Activated CD4-positive, alpha-beta T cell treated with anti-CD3 and anti-CD28 coated beads, Interleukin-2, Interleukin-4, amounts not matched to agents 100 ng/mL and 50 ng/mL, durations not matched to agents 16 hours and 8 hours (primary cell): ENCODE results near the gene MTIF3.

Experiments used
- DNase-seq: peaks from one replicate; pipeline ENCODE4 v3.0.0-alpha.2; 2020; ENCODE audit warnings: low spot score

MTIF3 gene

DNA sequence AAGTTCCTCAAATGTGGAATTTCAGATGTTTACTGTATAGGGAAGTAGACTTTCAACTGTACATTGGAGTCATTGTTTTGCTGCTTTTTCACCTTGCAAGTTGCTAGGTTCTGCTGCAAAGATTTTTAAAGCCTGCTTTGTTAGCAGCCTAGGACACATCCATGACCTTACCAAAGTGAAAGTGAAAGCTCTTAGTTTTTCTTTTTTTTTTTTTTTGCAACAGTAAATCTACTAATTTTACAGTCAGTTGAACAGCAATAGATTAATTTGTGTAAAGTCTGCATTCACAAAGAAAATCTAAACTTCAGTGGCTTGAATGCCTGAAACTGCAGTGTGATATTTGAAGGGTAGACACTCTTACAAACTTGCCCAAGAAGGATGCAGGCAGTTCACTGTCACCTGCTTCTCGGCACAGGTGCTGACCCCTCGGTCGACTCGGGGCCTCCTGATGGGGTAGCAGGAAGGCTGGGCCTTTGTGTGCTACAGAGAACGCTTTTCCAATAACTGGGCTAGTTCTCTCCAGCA lies 5.0 kb upstream of the MTIF3 start:
- DNase-seq: no peak

- no peak for DNase-seq
Measured at GRCh38 chr13:27450921-27451471, 632 bp upstream of the MTIF3 start.

DNA sequence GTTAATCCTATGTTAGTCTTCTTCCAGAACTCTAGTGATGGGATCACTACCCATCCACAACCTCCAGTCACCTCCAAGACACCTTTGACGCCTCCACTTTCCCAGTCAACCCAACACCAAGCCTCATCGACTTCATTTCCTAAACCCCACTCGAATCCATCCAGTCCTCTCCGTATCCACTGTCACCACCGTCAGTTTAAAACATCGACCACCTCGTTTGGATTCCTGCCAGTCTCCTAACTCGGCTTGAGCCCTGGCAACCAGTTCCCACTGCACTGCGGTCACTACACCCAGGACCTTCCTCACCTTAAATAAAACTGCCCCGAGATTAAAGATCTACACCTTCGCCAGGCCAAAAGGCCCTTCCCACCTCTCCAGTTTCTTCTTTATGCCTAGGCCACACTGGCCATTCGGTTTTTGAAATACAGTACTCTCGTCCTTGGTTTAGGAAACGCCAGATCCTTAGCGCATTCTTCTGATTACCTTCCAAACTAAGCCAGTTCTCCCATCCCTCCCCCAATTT lies 1.2 kb downstream of the MTIF3 start:
- DNase-seq: no peak

- DNase-seq: no peak
Measured at GRCh38 chr13:27448308-27448707, 2.1 kb downstream of the MTIF3 start.

DNA sequence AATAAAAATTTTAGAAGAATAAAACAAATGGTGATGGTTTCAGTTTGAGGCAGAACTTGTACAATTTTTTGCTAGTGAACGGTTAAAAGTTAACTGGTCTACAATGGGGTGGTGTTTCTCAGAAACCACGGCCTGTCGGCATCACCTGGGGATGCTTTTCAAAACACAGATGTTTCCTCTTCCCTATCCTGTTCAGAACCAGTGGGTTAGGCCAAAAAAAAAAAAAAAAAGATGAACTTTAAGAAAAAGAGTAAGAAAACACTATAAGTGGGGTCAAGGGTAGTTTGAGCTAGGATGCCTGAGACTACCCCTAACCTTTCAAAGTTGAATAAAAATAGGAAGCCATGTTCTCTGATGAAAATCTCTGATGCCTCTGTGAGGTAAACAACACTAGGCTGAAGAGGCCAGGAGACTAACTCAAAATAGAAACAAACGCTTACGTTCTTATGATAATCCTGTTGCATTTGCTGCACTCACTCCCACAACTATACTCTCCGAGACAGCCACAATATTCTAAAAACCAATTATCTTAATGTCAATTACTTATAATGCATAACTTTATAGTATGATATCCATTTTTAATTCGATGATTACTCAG lies 3.3 kb downstream of the MTIF3 start:
- no peak for DNase-seq

- no peak for DNase-seq
Measured at GRCh38 chr13:27442797-27443196, 7.6 kb downstream of the MTIF3 start.

DNA sequence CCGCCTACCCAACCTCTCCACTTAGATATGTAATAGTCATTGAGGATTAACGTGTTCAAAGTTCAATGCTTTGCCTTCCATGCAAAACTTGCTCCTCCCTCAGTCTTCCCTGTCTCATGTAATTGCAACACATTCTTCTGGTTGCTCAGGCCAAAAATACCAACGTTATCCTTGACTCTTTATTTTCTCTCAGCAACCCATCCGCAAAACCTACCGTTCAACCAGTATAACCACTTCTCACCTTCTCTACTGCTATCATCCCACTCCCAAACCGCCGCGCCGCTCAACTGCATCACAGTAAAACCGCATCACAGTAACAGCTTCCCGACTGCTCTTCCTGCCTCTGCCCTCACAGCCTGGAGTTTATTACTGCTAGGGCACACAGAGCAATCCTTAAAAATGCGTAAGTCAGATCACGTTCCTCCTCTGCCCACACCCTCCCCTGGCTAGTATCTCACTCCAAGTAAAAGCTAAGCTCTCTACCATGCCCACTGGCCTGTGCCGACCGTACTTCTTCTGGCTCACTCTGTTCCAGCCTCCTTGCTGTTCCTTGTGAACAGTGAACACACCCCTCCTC lies 8.2 kb downstream of the MTIF3 start:
- no peak for DNase-seq

DNA sequence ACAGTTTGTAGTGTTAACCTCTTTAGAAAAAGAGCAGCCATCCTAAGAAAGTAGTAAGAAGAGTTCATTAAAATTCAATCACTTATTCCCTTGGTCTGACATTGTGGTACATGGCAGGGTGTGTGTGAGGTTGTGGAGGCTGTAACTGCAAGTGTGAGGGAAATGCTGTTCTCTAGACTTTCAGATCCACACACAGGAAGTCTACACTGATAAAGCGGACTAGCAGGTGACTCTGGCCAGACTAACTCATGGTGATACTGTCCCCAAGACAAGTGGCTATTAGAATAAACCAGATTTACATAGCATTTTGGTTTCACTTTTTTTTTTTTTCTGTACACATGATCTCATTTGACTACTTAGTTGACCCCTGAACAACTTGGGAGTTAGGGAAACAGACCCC lies 10.0 kb downstream of the MTIF3 start:
- DNase-seq: no peak

DNA sequence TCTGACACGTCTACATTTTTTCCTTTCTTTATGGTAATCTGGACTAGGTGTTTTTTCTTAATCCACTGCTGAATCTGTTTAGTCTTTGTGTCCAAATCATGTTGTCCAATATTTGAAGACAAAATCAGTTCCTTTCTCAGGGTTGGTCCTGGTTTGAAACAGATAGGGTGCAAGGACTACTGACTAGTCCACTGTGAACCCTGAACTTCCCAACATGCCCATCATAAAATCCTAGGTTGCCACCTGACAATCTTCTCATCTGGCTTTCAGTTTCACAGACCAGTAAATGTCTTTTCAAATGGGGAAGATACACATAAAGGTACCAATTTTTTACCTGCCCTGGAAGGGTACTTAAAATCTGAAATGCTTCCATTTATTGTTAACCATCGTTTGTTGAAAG lies 13.2 kb downstream of the MTIF3 start:
- DNase-seq: no peak

GRCh38 chr13:27432611-27433210 lies 17.7 kb downstream of the MTIF3 start:
- no peak for DNase-seq

DNA sequence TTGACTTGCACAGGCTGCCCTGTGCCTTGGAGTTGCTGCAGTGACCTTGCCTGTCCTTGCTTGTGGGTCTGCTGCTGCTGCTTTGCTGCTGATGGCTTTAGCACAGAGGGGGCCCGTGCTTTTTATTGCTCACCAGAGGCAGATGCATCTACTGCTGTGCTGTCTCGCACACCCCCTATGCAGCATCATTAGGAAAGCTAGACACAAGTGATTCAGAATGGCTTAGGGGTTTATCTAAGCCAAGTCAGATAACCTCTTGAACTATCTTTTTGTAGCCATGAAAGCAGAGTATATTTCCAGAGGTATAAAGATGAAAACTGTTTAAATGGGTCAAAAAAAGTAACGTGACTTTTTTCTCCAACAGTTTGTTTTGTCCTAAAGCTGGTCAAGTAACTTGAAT lies 18.2 kb downstream of the MTIF3 start:
- DNase-seq: no peak

- no peak for DNase-seq
Measured at GRCh38 chr13:27428160-27428559, 22.2 kb downstream of the MTIF3 start.

GRCh38 chr13:27427641-27428040 lies 22.7 kb downstream of the MTIF3 start:
- no peak for DNase-seq

- DNase-seq: peak; percentile 87
Measured at GRCh38 chr13:27425918-27426630, 24.3 kb downstream of the MTIF3 start.

DNA sequence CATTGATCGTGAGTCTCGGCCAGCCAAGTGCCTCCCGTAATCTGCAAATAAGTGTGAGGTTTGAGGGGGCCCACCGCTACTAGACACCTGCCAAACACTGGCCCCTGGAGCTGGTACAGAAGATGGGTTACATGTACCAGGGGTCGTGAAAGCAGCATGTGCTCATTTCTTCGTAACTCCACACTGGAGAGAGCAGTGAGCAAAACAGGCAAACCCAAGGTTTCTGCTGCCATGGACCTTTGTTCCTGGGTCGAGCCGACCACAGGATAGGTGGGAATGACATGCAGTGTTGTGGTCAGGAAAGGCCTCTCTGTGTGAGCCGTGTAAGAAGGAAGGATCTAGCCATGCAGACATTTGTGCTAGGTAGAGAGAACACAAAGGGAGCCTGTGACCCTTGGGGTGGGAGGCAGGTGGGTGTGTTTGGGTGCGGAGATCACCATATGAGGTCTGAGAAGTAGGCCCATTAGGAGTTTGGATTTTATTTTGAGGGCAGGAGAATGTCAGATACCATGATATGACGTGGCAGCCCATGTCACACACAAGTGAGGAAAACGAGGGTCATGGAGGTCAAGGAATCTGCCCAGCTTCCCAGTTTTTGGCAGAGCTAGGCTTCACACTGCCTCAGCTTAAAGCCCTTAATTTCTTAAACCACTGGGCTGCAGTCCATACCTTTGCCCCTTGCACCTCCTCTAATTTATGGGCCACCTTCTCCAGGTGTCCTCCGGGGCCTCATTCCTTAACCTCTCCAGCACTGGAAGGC lies 25.0 kb downstream of the MTIF3 start:
- no peak for DNase-seq

- peak; percentile 89 for DNase-seq
Measured at GRCh38 chr13:27424246-27425157, 25.9 kb downstream of the MTIF3 start, which contains the start of gene GTF3A. Gene GTF3A, plus strand, starts transcription at chr13:27424619.

DNA sequence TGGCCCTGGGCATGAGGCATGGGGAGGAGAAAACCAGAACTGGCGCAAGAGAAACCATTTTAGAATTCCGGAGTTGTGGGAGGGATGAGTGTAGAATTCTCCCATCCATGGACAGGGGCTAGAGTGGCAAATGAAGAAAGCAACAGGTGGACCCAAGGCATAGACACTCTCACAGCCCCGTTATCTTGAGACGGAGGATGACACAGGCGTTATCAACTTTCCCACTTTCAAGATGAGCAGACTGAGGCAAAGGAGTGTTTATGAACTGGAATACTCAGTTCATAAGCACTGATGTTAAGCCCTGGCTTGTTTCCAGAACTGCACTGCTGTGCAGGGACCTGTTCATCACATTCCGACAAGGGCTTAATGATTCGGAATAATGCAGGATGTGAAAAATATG lies 27.0 kb downstream of the MTIF3 start:
- no peak for DNase-seq

DNA sequence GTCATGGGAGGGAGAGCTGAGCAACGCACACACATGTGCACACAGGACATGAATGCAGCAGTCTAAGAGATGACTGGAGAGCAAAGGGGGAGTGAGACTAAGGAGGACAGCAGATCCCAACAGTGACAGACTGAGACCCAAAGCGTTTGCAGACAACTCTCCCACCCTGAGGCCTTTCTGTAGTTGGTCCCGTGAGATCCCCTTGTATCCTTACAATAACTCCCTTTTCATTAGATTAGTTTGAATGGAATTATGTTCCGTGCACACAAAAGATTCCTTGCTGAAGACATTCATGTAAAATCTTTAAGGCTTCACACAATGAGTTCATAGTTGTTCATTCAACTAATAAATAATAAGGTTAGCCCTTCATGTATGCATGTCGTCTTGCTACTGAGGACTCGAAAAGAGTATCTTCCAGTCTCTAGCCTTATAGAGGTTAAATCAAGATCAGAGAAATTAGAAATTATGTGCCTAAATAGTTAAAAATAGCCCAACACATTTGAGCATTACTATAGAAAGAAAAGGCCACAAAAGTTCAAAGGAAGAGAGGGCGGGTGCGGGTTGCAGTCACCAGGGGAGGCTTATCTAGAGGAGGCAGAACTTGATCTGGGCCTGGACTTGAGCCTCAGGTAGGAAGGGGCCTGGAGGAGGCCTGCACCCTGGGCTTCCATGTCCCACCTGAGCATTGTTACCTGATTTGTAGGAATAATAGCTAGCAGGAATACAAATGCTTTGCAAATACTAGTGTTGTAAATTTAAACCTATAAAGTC lies 29.1 kb downstream of the MTIF3 start:
- DNase-seq: no peak

DNA sequence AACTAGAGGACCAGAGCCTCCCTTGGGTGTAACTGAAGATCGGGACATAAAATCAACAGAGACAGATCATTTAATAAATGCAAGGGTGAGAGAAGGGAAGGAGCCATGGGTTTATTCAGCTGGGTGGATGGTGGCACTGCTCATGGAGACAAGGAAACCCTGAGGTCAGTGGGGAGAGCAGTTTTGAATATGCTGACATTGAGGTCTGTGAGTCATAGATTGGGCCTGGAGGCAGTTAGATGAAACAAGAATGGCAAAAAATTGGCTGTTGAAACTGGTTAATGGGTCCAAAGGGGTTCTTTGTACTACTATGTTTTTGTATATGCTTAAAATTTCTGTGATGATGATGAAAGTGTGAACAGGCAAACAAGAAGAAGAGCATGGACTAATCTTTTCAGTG lies 31.0 kb downstream of the MTIF3 start:
- no peak for DNase-seq

- DNase-seq: no peak
Measured at GRCh38 chr13:27415116-27415515, 35.2 kb downstream of the MTIF3 start.
